Measurements from ENCODE around the gene HAVCR1.

HAVCR1 gene

GRCh38 chr5:157059093-157059539 lies at the start of gene HAVCR1:
TSS of gene HAVCR1 (minus strand) at chr5:157059116. CDS start at chr5:157057943, 1,173 bp downstream.
- TF ChIP-seq CREB5 (CRISPR knock-in tag; IDR thresholded peaks at IDR 0.05; ENCODE audit: low read depth) (no peak), TCF4 (CRISPR knock-in tag; IDR thresholded peaks at IDR 0.05; ENCODE audit: borderline replicate concordance) (no peak), ISL1 (CRISPR knock-in tag; IDR thresholded peaks at IDR 0.05) (no peak), TSHZ2 (CRISPR knock-in tag; IDR thresholded peaks at IDR 0.05) (no peak), PATZ1 (CRISPR knock-in tag; IDR thresholded peaks at IDR 0.05; ENCODE audit: borderline replicate concordance) (no peak), ZC3H10 (CRISPR knock-in tag; IDR thresholded peaks at IDR 0.05) (no peak), ARNTL (CRISPR knock-in tag; IDR thresholded peaks at IDR 0.05; ENCODE audit: borderline replicate concordance, low read depth) (no peak), SNAI2 (CRISPR knock-in tag; IDR thresholded peaks at IDR 0.05) (no peak), ZFP3 (CRISPR knock-in tag; IDR thresholded peaks at IDR 0.05) (no peak), ZNF8 (CRISPR knock-in tag; IDR thresholded peaks at IDR 0.05) (no peak)
- ATAC-seq = no peak

GRCh38 chr5:157107508-157107907 lies 48.6 kb upstream of the HAVCR1 start:
- no peak for ATAC-seq
- TF ChIP-seq ZFP3 (CRISPR knock-in tag; IDR thresholded peaks at IDR 0.05) = no peak

- no peak for TF ChIP-seq PATZ1 (CRISPR knock-in tag; IDR thresholded peaks at IDR 0.05; ENCODE audit: borderline replicate concordance)
- no peak for TF ChIP-seq SNAI2 (CRISPR knock-in tag; IDR thresholded peaks at IDR 0.05)
- TF ChIP-seq ESRRG (CRISPR knock-in tag; IDR thresholded peaks at IDR 0.05) = no peak
- no peak for TF ChIP-seq ISL1 (CRISPR knock-in tag; IDR thresholded peaks at IDR 0.05)
- no peak for TF ChIP-seq ZNF70 (CRISPR knock-in tag; IDR thresholded peaks at IDR 0.05)
- ATAC-seq = no peak
These were observed 47.9 kb upstream of the HAVCR1 start for GRCh38 chr5:157106630-157107461.

GRCh38 chr5:157100140-157100679 lies 41.3 kb upstream of the HAVCR1 start:
- no peak for TF ChIP-seq ZFP30 (CRISPR knock-in tag; IDR thresholded peaks at IDR 0.05)
- TF ChIP-seq BACH2 (CRISPR knock-in tag; IDR thresholded peaks at IDR 0.05; ENCODE audit: borderline replicate concordance) = no peak
- TF ChIP-seq ZFP3 (CRISPR knock-in tag; IDR thresholded peaks at IDR 0.05) = no peak
- ATAC-seq = no peak

GRCh38 chr5:157088342-157088990 lies 29.6 kb upstream of the HAVCR1 start:
- no peak for ATAC-seq
- TF ChIP-seq RARB (CRISPR knock-in tag; IDR thresholded peaks at IDR 0.05) (no peak), CSRNP3 (CRISPR knock-in tag; IDR thresholded peaks at IDR 0.05) (no peak)
